Astrocyte of the spinal cord (primary cell): ENCODE results near the gene ZFHX3.

Source experiments
- DNase-seq: peaks from one replicate; pipeline ENCODE4 v3.0.0; 2011; ENCODE audit warnings: low read depth, low spot score
- H3K4me3 ChIP-seq: 2 replicates; pipeline ENCODE4 v1.5.1; 2011; ENCODE audit warnings: low read depth, mild to moderate bottlenecking, low read length, moderate library complexity
- in situ Hi-C: cut with HindIII; loops from 2 replicates; pipeline ENCODE4 v1.10.0; 2017; ENCODE audit warnings: low sequenced_read_pairs
- TF ChIP-seq, protein P1 (sequence below): IDR thresholded peaks from 2 replicates; pipeline ENCODE4 v1.5.1; 2012; ENCODE audit warnings: low read depth, mild to moderate bottlenecking, low read length, inconsistent platforms

Gene ZFHX3

DNA sequence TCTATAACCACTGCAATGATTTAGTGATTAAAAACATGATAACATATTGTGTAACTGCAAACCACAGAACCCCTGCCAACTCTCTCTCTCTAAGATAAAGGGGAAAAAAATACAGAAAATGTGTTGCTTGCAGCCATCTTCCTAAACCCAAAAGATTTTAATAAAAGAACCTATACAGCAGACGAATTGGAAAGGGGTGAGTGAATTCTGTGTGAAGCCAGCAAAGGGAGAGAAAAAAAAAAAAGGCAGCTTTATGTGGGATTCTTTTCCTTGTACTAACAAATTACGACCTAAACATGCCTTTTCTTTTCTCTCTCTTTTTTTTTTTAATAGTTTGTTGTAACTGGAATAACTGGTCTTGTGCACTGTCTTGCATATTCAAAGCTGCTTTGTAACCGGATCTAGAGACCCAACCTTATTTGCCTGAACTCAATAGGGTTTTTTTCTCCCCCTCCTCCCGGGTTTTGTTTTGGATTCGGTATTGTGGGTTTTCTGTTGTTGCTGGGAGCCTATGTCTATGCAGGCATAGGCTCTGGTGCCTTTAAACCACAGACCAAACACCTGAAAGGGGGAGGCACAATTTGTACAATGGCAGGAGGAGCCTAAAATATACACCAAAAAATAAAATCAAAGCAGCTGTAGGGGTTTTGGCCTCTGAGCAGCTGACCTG lies 7.0 kb upstream of the ZFHX3 start:
- peak; percentile 70 for DNase-seq
- in situ Hi-C loops: no loop called here
- peak overlapping the region; percentile 77 for H3K4me3 ChIP-seq
- TF ChIP-seq, protein P1, sequence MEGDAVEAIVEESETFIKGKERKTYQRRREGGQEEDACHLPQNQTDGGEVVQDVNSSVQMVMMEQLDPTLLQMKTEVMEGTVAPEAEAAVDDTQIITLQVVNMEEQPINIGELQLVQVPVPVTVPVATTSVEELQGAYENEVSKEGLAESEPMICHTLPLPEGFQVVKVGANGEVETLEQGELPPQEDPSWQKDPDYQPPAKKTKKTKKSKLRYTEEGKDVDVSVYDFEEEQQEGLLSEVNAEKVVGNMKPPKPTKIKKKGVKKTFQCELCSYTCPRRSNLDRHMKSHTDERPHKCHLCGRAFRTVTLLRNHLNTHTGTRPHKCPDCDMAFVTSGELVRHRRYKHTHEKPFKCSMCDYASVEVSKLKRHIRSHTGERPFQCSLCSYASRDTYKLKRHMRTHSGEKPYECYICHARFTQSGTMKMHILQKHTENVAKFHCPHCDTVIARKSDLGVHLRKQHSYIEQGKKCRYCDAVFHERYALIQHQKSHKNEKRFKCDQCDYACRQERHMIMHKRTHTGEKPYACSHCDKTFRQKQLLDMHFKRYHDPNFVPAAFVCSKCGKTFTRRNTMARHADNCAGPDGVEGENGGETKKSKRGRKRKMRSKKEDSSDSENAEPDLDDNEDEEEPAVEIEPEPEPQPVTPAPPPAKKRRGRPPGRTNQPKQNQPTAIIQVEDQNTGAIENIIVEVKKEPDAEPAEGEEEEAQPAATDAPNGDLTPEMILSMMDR: no peak

DNA sequence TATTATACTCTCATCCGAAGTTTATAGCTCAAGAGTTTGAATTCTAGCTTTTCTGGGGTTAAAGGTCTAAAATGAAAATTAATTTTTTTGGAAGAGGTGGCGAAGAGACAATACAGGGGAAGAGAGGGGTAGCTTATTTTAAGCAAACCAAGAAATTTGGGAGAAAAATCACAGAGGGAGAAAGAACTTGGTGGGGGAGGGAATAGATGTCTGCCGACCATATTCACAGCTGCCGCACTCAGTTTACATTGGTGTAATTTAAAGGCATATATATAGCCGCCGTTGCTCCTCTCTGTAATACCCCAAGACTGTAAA lies 6.5 kb upstream of the ZFHX3 start:
- in situ Hi-C loops: no loop called here
- H3K4me3 ChIP-seq: no peak overlapping the region
- DNase-seq: no peak
- TF ChIP-seq, protein P1: no peak

DNA sequence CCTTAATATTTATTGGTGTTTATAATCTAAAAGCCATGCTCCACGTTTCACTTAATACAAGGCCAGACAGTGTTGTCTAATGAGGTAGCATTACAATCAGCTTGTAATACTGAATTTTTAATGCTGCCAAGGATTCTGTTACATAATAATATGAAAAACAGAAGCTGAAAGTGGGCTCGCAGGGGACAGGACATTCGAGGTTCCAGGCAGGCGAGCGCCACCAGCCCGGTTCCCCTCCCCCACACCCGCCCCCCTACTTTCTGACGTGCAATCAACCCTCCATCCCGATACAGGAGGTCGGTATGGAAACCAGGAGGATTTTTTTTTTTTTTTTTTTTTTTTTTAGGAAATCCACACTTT lies 6.2 kb upstream of the ZFHX3 start:
- H3K4me3 ChIP-seq: no peak overlapping the region
- DNase-seq: no peak
- in situ Hi-C loops: no loop called here
- TF ChIP-seq, protein P1: no peak

DNA sequence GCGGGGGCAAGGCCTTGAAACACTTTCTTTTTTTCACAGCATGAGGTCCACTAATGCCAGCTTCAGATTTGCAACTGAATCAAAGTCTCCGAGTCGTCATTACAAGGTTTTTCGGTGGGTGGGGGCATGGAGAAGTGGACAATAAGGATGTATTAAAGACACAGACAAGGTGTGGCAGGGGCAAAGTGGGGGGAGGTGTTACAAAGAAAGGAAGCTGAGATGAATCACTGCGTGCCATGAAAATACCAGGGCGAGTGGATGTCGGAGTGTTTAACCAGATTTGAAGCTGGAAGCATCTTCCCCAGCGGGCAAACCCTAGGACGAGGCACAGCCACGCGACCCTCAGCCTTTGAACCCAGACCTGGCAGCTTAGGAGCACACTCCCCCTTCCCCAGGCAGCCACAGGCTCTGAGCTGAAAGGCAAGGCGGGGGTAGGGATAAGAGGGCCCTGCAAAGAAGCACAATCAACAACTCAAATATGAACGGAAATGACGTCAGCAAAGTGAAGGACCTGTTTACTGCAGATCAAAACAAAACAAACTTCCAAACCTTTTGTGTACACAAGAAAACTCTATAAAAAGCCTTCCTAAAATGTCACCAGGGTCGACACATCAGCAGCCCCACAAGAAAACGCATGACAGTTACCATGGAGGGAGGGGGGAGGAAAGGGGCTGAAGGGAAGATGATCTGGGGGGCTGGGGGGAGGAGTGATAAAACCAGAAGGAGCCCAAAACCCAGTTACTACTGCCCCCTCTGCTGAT lies 5.6 kb upstream of the ZFHX3 start:
- no peak overlapping the region for H3K4me3 ChIP-seq
- DNase-seq: peak; percentile 69
- in situ Hi-C loops: no loop called here
- TF ChIP-seq, protein P1: no peak

DNA sequence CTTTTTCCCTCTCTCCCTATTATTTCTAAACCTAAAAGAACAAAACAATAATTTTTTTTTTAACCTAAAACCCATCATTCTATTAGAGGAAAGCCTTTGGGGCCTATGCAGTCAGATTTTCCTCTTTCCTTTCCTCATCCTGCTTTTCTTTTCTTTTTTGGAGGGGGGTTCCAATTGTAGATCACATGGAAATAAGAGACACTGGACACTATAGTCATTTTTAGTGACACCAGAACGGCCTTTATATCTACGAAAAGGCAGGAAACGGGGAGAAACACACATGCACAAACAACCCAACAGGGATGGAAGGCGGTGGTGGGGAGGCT lies 5.1 kb upstream of the ZFHX3 start:
- no peak overlapping the region for H3K4me3 ChIP-seq
- TF ChIP-seq, protein P1: no peak
- in situ Hi-C loops: no loop called here
- DNase-seq: no peak

DNA sequence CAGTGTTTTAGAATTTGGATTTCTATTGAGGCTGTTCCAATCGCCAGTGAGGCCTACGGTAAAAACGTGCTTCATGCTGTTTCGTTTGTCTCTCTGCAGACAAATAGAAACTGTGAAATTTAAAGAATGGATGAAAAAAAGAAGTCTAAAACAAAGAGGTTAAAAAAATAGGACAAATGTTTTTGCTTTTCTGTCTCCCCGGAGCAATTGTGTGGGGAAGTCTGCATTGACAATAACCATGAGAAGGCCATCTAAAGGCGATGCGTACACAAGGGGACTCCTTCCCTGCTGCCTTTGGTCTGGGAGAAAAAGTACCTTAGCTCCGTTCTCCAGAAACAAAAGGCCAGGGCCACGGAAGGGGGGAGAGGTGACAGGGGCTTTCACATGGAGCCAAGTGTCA lies 4.6 kb upstream of the ZFHX3 start:
- no peak overlapping the region for H3K4me3 ChIP-seq
- in situ Hi-C loops: no loop called here
- no peak for DNase-seq

More for the DNA sequence above, 4.6 kb upstream of the ZFHX3 start:
- TF ChIP-seq, protein P1: no peak
